Suprapubic skin (tissue), 4 donors: ENCODE results near the gene ATP11B. TPM values are rescaled to one million over a fixed set of nuclear protein-coding genes. Genes with fewer than 3 reads are reported as not detected.

Experiments used
- DNase-seq, 2 donors: peaks; one replicate each; pipeline ENCODE4 v3.0.0-alpha.2; 2019; ENCODE audit warnings: low spot score in 2 of 2
- H3K27ac ChIP-seq: fragments of 200-600 bp; sonication (generic); one replicate; pipeline ENCODE4 v1.5.1; 2019
- H3K27me3 ChIP-seq: fragments of 200-600 bp; sonication (generic); one replicate; pipeline ENCODE4 v1.5.1; 2019
- H3K36me3 ChIP-seq: fragments of 200-600 bp; sonication (generic); one replicate; pipeline ENCODE4 v1.5.1; 2019
- H3K4me1 ChIP-seq: fragments of 200-600 bp; sonication (generic); one replicate; pipeline ENCODE4 v1.5.1; 2019
- H3K4me3 ChIP-seq: fragments of 200-600 bp; sonication (generic); one replicate; pipeline ENCODE4 v1.5.1; 2019; ENCODE audit warnings: mild to moderate bottlenecking
- H3K9me3 ChIP-seq: fragments of 200-600 bp; sonication (generic); one replicate; pipeline ENCODE4 v1.5.1; 2019
- CTCF ChIP-seq, 2 donors: fragments of 200-600 bp in 1 of 2; fragments of 450-650 bp in 1 of 2; sonication (generic) in 1 of 2; IDR thresholded peaks; one replicate each; pipeline ENCODE4 v1.5.1; 2016 to 2019; ENCODE audit warnings: antibody characterized with exemption in 2 of 2, mild to moderate bottlenecking in 1 of 2, moderate library complexity in 1 of 2
- EP300 ChIP-seq: sonication (generic); formaldehyde crosslinking; IDR thresholded peaks from one replicate; pipeline ENCODE4 v1.6.1; 2017; ENCODE audit warnings: antibody characterized with exemption
- POLR2A ChIP-seq, 2 donors: fragments of 450-650 bp; IDR thresholded peaks; one replicate each; pipeline ENCODE4 v1.6.1; 2017; ENCODE audit warnings: antibody characterized with exemption in 2 of 2, mild to moderate bottlenecking in 2 of 2, moderate library complexity in 2 of 2
- POLR2AphosphoS5 ChIP-seq, 3 donors: sonication (generic); formaldehyde crosslinking; IDR thresholded peaks; one replicate each; pipeline ENCODE4 v1.6.1; 2017; ENCODE audit warnings: antibody characterized with exemption in 3 of 3
- WGBS: methylation state at CpG from one replicate; pipeline ENCODE4 v1.1.5; 2018; 5-methylcytosine and 5-hydroxymethylcytosine counted together
- total RNA-seq, 4 donors: library from RNA; depleted of rRNA; stranded (reverse); fragments of >200 nt; gene quantifications; one replicate each; pipeline ENCODE4 v1.1.0, GENCODE V29; 2016

The ATP11B gene
- total RNA-seq, 4 donors from 2014 or later = 87.7 to 160 (median 122) TPM

DNA sequence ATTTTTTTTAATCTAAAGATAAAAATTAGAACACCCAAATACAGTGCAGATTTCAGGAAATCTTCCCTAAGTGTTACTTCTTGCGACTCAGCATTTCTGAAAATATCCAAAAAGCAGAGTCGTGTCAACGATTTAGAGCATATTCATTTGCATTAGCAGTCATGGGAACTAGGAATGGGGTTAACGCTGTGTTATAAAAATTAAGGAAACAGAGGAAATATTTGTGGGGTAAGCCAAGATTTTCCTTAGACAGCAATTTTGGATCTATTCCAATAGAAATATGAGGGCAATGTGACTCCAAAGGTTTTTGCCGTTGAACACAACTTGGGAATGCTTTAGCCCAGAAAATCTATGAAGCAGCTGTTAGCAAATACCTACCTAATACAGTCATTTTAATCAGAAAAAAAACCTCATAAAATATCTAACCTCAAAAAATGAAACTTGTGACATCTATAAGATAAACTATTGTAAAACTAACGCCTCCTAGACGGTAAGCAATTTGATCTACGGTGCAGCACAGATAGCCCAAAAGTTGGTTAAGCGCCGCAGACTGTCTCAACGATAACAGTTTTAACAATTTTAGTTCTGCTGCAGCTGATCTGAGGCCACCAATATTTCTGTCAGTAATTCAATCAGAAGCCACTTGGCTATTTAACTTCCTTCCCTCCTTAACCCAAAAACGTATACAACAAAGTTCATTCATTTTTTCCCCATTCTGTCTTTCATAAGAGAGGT, 5.8 kb upstream of the ATP11B start:
- Histone ChIP-seq H3K27ac (no peak overlapping the region), H3K9me3 (no peaks in the 10 kb centered on the region), H3K27me3 (peaks cover 10% of the 10 kb centered on the region), H3K4me3 (no peak overlapping the region), H3K4me1 (peaks cover 3% of the 10 kb centered on the region), H3K36me3 (no peaks in the 10 kb centered on the region)
- no peak for TF ChIP-seq POLR2A (IDR thresholded peaks at IDR 0.05)
- no peak for TF ChIP-seq EP300
- TF ChIP-seq CTCF (IDR thresholded peaks at IDR 0.05) = no peak
- TF ChIP-seq POLR2AphosphoS5 (IDR thresholded peaks at IDR 0.05) = no peak
- no peak for DNase-seq
- 59% methylated on average over 12 of the region's 12 CpGs for WGBS

- peaks cover 10% of the 10 kb centered on the region for H3K27me3 ChIP-seq
- DNase-seq = no peak
- peaks cover 7% of the 10 kb centered on the region for H3K4me1 ChIP-seq
- 60% methylated on average over 1 of the region's 1 CpG for WGBS
- H3K36me3 ChIP-seq = no peaks in the 10 kb centered on the region
- H3K9me3 ChIP-seq = no peaks in the 10 kb centered on the region
- H3K27ac ChIP-seq = no peak overlapping the region
- no peak overlapping the region for H3K4me3 ChIP-seq
- TF ChIP-seq POLR2AphosphoS5 (IDR thresholded peaks at IDR 0.05) (no peak), CTCF (IDR thresholded peaks at IDR 0.05) (no peak), POLR2A (IDR thresholded peaks at IDR 0.05) (no peak), EP300 (no peak)
Observed at GRCh38 chr3:182789371-182789770, 3.9 kb upstream of the ATP11B start.

DNA sequence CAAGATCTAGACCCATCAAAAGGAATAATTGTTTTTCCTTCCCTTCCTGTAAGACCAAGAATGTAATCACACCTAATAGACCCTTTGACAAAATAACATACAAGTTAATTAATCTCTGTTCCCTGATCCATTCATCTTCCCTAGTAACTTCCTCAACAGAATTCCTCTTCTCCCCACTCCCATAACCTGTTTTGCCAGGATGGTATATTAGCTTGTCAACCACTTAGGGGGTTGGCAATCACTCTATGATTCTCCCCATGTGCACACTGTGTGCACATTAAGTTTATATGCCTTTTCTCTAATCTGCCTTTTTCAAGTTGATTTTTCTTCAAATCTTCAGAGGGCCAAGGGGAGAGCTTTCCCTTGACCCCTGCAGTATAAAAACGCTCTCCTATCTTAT, 2.7 kb upstream of the ATP11B start:
- H3K4me3 ChIP-seq = no peak overlapping the region
- H3K9me3 ChIP-seq = no peaks in the 10 kb centered on the region
- peaks cover 18% of the 10 kb centered on the region for H3K4me1 ChIP-seq
- peaks cover 7% of the 10 kb centered on the region for H3K27me3 ChIP-seq
- WGBS = 88% methylated on average over 1 of the region's 1 CpG
- DNase-seq = no peak
- no peak overlapping the region for H3K27ac ChIP-seq
- TF ChIP-seq CTCF (IDR thresholded peaks at IDR 0.05) (no peak), POLR2A (IDR thresholded peaks at IDR 0.05) (no peak), EP300 (no peak), POLR2AphosphoS5 (IDR thresholded peaks at IDR 0.05) (no peak)
- H3K36me3 ChIP-seq = no peaks in the 10 kb centered on the region

GRCh38 chr3:182793663-182794454, 555 bp downstream of the ATP11B start:
- no peaks in the 10 kb centered on the region for H3K9me3 ChIP-seq
- H3K27ac ChIP-seq = peak overlapping the region; percentile 96
- peak overlapping the region; percentile 97 for H3K4me3 ChIP-seq
- TF ChIP-seq CTCF (IDR thresholded peaks at IDR 0.05) (no peak), POLR2AphosphoS5 (IDR thresholded peaks at IDR 0.05) (peak in 1 of 3 donors; percentile 10)
- peaks cover 25% of the 10 kb centered on the region for H3K4me1 ChIP-seq
- H3K27me3 ChIP-seq = no peaks in the 10 kb centered on the region
- under 1% methylated on average over 23 of the region's 86 CpGs for WGBS
- peak in 1 of 2 donors; percentile 70 for DNase-seq
- H3K36me3 ChIP-seq = no peaks in the 10 kb centered on the region
